K562 (cell line): Measurements from ENCODE around the gene KMT2D. TPM values are rescaled to one million over a fixed set of nuclear protein-coding genes. Genes with fewer than 3 reads are reported as not detected.
A peak's percentile ranks its signal among the peaks of the same experiment; 100 is the strongest.

Experiments used
- ATF2 ChIP-seq: sonication (generic); formaldehyde crosslinking; IDR thresholded peaks from 2 replicates; pipeline ENCODE4 v1.8.1; 2022; ENCODE audit warnings: missing genetic modification reagents
- ATF7 ChIP-seq: fragments of 450-650 bp; IDR thresholded peaks from 2 replicates; pipeline ENCODE4 v1.7.1; 2014; ENCODE audit warnings: mild to moderate bottlenecking, moderate library complexity
- BCOR ChIP-seq: fragments of 450-650 bp; IDR thresholded peaks from 2 replicates; pipeline ENCODE4 v1.6.1; 2016
- CBX3 ChIP-seq, 2 experiments: IDR thresholded peaks; 1 replicate in 1 of 2; 2 replicates in 1 of 2; pipeline ENCODE4 v1.6.1; 2012; ENCODE audit warnings: inconsistent platforms in 2 of 2, low read length in 2 of 2, borderline replicate concordance in 1 of 2, control low read depth in 1 of 2
- CREB1 ChIP-seq, 2 experiments: sonication (generic) in 1 of 2; formaldehyde crosslinking in 1 of 2; IDR thresholded peaks; 2 replicates each; pipeline versions ENCODE4 v1.6.1 to v1.8.0; 2012 to 2022; ENCODE audit warnings: inconsistent platforms in 1 of 2, mild to moderate bottlenecking in 1 of 2, missing genetic modification reagents in 1 of 2, moderate library complexity in 1 of 2
- CTCFL ChIP-seq: IDR thresholded peaks from 2 replicates; pipeline ENCODE4 v1.6.1; 2011; ENCODE audit warnings: borderline replicate concordance, low read depth, mild to moderate bottlenecking, moderate library complexity, low read length; ENCODE audit not compliant: insufficient read depth, poor library complexity, severe bottlenecking
- DACH1 ChIP-seq: fragments of 450-650 bp; IDR thresholded peaks from 2 replicates; pipeline ENCODE4 v1.6.1; 2018; ENCODE audit not compliant: partially characterized antibody
- E2F3 ChIP-seq: fragments of 250-450 bp; sonication (Bioruptor Pico); IDR thresholded peaks from 2 replicates; pipeline ENCODE4 v1.4.0; 2020; ENCODE audit warnings: mild to moderate bottlenecking
- FOXK2 ChIP-seq, 2 experiments: fragments of 450-650 bp; IDR thresholded peaks in 1 of 2; conservative IDR thresholded peaks in 1 of 2; 2 replicates each; pipeline ENCODE4 v1.6.1; 2016; ENCODE audit warnings: low read depth in 2 of 2, mild to moderate bottlenecking in 1 of 2
- MEIS2 ChIP-seq: fragments of 450-650 bp; IDR thresholded peaks from 2 replicates; pipeline ENCODE4 v1.6.1; 2014; ENCODE audit warnings: mild to moderate bottlenecking; ENCODE audit not compliant: partially characterized antibody
- NFYB ChIP-seq: IDR thresholded peaks from 2 replicates; pipeline ENCODE4 v1.6.1; 2011; ENCODE audit warnings: mild to moderate bottlenecking, moderate library complexity; ENCODE audit not compliant: insufficient read length; ENCODE audit errors: extremely low read depth
- NR1H2 ChIP-seq: sonication (generic); formaldehyde crosslinking; IDR thresholded peaks from 2 replicates; pipeline ENCODE4 v1.4.0; 2020; ENCODE audit warnings: mild to moderate bottlenecking, missing genetic modification reagents
- NR2C2 ChIP-seq, 2 experiments: fragments of 200-800 bp in 1 of 2; sonication (Bioruptor generic) in 1 of 2; sonication (generic) in 1 of 2; formaldehyde crosslinking in 1 of 2; IDR thresholded peaks; 2 replicates each; pipeline versions ENCODE4 v1.6.1 to v1.8.0; 2016 to 2022; ENCODE audit warnings: mild to moderate bottlenecking in 1 of 2, missing compliant biosample characterization in 1 of 2, missing genetic modification characterization in 1 of 2, missing genetic modification reagents in 1 of 2
- POLR2AphosphoS2 ChIP-seq: IDR thresholded peaks from 2 replicates; pipeline ENCODE4 v1.6.1; 2012; ENCODE audit warnings: low read length, improper control_type of control experiment
- RHOXF2B ChIP-seq: fragments of 250-450 bp; sonication (Bioruptor Pico); conservative IDR thresholded peaks from 2 replicates; pipeline ENCODE4 v1.5.1; 2021
- RUNX1 ChIP-seq: sonication (generic); IDR thresholded peaks from 2 replicates; pipeline ENCODE4 v1.6.1; 2016; ENCODE audit warnings: antibody characterized with exemption, low read depth
- SMARCA4 ChIP-seq: fragments of 450-650 bp; IDR thresholded peaks from 2 replicates; pipeline ENCODE4 v1.6.1; 2016
- SNIP1 ChIP-seq: fragments of 450-650 bp; IDR thresholded peaks from 2 replicates; pipeline ENCODE4 v1.7.1; 2017; ENCODE audit warnings: low read depth, mild to moderate bottlenecking
- SNRNP70 ChIP-seq: fragments of 200-400 bp; formaldehyde crosslinking; optimal IDR thresholded peaks from 2 replicates; pipeline ENCODE3; 2017; ENCODE audit warnings: low read depth, low read length
- TCF7 ChIP-seq: sonication (generic); IDR thresholded peaks from 2 replicates; pipeline ENCODE4 v1.6.1; 2016; ENCODE audit warnings: antibody characterized with exemption, borderline replicate concordance
- TGIF2 ChIP-seq: sonication (generic); formaldehyde crosslinking; IDR thresholded peaks from 2 replicates; pipeline ENCODE4 v1.8.1; 2022; ENCODE audit warnings: mild to moderate bottlenecking, missing genetic modification reagents, moderate library complexity
- TRIM28 ChIP-seq: fragments of 450-650 bp; IDR thresholded peaks from 2 replicates; pipeline ENCODE4 v1.6.1; 2017
- ZEB2 ChIP-seq: fragments of 450-650 bp; IDR thresholded peaks from 2 replicates; pipeline ENCODE4 v1.6.1; 2016
- ZNF316 ChIP-seq: fragments of 450-650 bp; IDR thresholded peaks from 2 replicates; pipeline ENCODE4 v1.6.1; 2016
- ZNF586 ChIP-seq: fragments of 450-650 bp; formaldehyde crosslinking; conservative IDR thresholded peaks from 2 replicates; pipeline ENCODE4 v1.4.0; 2020; ENCODE audit warnings: mild to moderate bottlenecking, moderate library complexity
- polyA plus RNA-seq, 8 experiments: library from polyadenylated mRNA; depleted of rRNA in 4 of 8; stranded (reverse) in 5 of 8; unstranded in 3 of 8; fragments of >200 nt; fragmentation: Nextera tagmentation in 2 of 8; fragmentation: Illumina TruSeq in 1 of 8; extraction: Ambion mirVana in 2 of 8; extraction: Trizol in 1 of 8; gene quantifications; 2 replicates each; pipeline versions ENCODE4 v1.2.1 to v1.2.3, GENCODE V29; 2011 to 2014; ENCODE audit warnings: inconsistent platforms in 1 of 8, missing spikeins in 1 of 8
- total RNA-seq, 7 experiments: library from RNA; depleted of rRNA in 6 of 7; stranded (reverse); fragments of >200 nt in 6 of 7; fragmentation: Illumina TruSeq in 2 of 7; extraction: Trizol in 2 of 7; gene quantifications; 2 replicates each; pipeline versions ENCODE4 v1.2.1 to v1.2.3, GENCODE V29; 2011 to 2021; ENCODE audit warnings: low replicate concordance in 1 of 7

Gene KMT2D
- total and polyA plus RNA-seq, 9 of the 15 experiments (the other 6 are each of a cell fraction or from before 2014, with no cell fraction given): 0.22 to 93.7 (median 13.7) TPM

GRCh38 chr12:49018261-49019119 lies 42.1 kb downstream of the KMT2D start, which contains the start of gene PRKAG1 (continued):
- TF ChIP-seq TCF7 (0 out of 2 replicates have a peak, but pooled peaks have one; percentile 65), ZNF586 (CRISPR knock-in tag) (no peak; the same call in 1 of the 2 replicates), SMARCA4 (no peak; the same call in 1 of the 2 replicates), NR1H2 (no peak), BCOR (no peak), NR2C2 (CRISPR knock-in tag; IDR thresholded peaks at IDR 0.05) (peak; percentile 72; the same call in 1 of the 2 replicates), NR2C2 (tag; IDR thresholded peaks at IDR 0.05) (peak; percentile 31; the same call in 1 of the 2 replicates), ATF2 (no peak), DACH1 (no peak), FOXK2 (conservative IDR thresholded peaks at IDR 0.05 in 1 of 2, IDR thresholded peaks at IDR 0.05 in 1 of 2; ENCODE audit: low read depth in 2 of 2) (0 out of 4 replicates have a peak, but pooled peaks of 1 of the 2 experiments have one; percentile 31), POLR2AphosphoS2 (peak; percentile 98), SNIP1 (no peak), RUNX1 (no peak; the same call in 1 of the 2 replicates), NFYB (no peak), CREB1 (IDR thresholded peaks at IDR 0.05) (peak; percentile 92), CREB1 (CRISPR knock-in tag; IDR thresholded peaks at IDR 0.05) (peak; percentile 92), E2F3 (no peak), TRIM28 (no peak), ATF7 (peak; percentile 90), MEIS2 (no peak), RHOXF2B (CRISPR knock-in tag) (no peak), SNRNP70 (no peak), CTCFL (no peak), ZNF316 (no peak), ZEB2 (no peak), TGIF2 (CRISPR knock-in tag) (no peak), CBX3 (IDR thresholded peaks at IDR 0.05; ENCODE audit: borderline replicate concordance in 1 of 2, low read length in 2 of 2) (no peak; a peak in 2 of 3 replicates)
